GM13977 (cell line): ENCODE data around the gene AEN.
"Not testable (repeated sequence)": the region's sequence is repeated elsewhere in the genome, so short reads cannot be mapped to it uniquely, and the experiment has no call there.

ENCODE experiments used
- DNase-seq: peaks from one replicate; pipeline ENCODE4 v3.0.0; 2012; ENCODE audit warnings: low spot score
- in situ Hi-C: fragments of 300-500 bp; cut with MboI; formaldehyde crosslinking; loops from one replicate; pipeline ENCODE4 v1.12.0; 2022; ENCODE audit warnings: low sequenced_read_pairs, low pct_unique_long_range_greater_than_20kb, mixed read lengths, inconsistent platforms; ENCODE audit not compliant: unreplicated experiment
- TF ChIP-seq, protein P1 (sequence below): IDR thresholded peaks from 2 replicates; pipeline ENCODE4 v1.5.1; 2012; ENCODE audit warnings: mild to moderate bottlenecking, control low read depth; ENCODE audit not compliant: insufficient read depth; ENCODE audit errors: extremely low read depth, missing control alignments

The AEN gene

GRCh38 chr15:88630141-88630721 is 9.1 kb downstream of the AEN start:
- in situ Hi-C loops = no loop called here
- TF ChIP-seq, protein P1, sequence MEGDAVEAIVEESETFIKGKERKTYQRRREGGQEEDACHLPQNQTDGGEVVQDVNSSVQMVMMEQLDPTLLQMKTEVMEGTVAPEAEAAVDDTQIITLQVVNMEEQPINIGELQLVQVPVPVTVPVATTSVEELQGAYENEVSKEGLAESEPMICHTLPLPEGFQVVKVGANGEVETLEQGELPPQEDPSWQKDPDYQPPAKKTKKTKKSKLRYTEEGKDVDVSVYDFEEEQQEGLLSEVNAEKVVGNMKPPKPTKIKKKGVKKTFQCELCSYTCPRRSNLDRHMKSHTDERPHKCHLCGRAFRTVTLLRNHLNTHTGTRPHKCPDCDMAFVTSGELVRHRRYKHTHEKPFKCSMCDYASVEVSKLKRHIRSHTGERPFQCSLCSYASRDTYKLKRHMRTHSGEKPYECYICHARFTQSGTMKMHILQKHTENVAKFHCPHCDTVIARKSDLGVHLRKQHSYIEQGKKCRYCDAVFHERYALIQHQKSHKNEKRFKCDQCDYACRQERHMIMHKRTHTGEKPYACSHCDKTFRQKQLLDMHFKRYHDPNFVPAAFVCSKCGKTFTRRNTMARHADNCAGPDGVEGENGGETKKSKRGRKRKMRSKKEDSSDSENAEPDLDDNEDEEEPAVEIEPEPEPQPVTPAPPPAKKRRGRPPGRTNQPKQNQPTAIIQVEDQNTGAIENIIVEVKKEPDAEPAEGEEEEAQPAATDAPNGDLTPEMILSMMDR = no peak
- DNase-seq = no peak

- in situ Hi-C loops = no loop called here
- no peak for DNase-seq
- TF ChIP-seq, protein P1 = no peak
Measured at GRCh38 chr15:88630798-88631463, 9.8 kb downstream of the AEN start.

DNA sequence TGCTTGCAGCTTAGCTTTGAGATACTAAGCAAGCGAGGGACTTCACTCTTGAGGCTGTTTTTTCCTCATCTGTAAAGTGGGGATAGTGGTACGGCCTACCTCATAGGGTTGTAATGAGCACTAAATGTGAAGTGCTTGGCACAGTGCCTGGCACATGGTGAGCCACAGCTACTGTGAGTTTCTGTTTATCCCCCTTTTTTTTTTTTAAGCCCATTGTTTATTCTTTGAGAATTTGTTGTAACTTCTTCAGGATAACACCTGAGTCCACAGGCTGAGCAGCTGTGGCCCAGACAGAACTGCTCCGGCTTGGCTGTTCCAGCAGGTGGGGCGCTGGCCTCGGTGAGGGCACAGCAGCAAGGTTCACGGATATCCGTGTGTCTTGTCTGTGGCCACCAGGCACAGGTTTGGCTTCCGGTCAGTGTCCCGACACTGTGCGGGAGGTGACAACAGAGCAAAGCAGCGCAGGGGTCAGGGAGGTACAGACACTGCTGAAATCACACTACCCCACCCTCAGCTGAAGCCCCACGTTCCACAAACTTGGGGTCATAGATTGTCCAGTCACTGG is 10.4 kb downstream of the AEN start:
- in situ Hi-C loops = no loop called here
- TF ChIP-seq, protein P1 = no peak
- DNase-seq = no peak

GRCh38 chr15:88632797-88633196 is 11.7 kb downstream of the AEN start:
- DNase-seq, in situ Hi-C loops: not testable (repeated sequence)

- no peak for DNase-seq
Measured at GRCh38 chr15:88634449-88634848, 13.3 kb downstream of the AEN start.

DNA sequence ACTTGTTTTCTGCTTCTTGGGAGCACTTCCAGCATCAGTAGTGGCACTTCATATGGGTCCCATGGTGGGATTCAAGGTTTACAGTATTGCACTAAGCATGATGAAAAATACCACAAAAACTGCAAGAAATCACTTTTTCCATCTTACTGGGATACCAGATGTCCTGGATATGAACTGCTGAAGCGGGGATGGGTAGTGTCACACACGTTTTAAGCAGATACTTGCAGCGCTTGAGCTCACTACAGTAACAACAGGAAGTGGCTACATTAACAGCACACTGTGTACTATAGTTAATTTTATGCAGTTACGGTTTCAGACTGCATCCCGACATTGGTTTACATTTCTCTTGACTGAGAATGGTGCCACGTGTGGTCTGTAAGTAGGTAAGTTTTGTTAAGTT is 14.2 kb downstream of the AEN start:
- TF ChIP-seq, protein P1 = no peak
- in situ Hi-C loops = no loop called here
- peak; percentile 48 for DNase-seq

More at GRCh38 chr15:88634449-88634848, 13.3 kb downstream of the AEN start:
- in situ Hi-C loops = no loop called here
- TF ChIP-seq, protein P1 = no peak

DNA sequence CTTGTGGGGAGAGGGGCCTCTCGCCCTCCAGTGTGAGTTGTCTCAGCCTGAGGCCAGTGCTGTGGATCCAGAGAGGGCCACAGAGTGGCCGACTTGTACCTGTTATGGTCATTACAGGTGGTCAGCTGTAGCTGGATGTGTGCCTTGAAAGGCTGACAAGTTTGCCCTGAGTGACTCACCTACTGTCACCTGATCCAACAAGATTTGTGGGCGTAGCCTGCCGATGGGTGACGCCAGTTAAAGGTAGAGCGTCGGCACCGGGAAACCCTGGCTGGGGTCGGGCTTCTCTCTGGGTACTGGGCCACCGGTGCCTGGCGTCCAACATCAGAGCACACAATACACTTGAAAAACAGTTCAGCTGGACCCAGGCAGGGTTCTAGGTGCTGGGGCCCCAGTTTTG is 14.9 kb downstream of the AEN start:
- in situ Hi-C loops = no loop called here
- TF ChIP-seq, protein P1 = no peak
- no peak for DNase-seq
